K562 (cell line): ENCODE data around the gene MRO. TPM values are rescaled to one million over a fixed set of nuclear protein-coding genes. Genes with fewer than 3 reads are reported as not detected.
A peak's percentile ranks its signal among the peaks of the same experiment; 100 is the strongest.

Experiments
- ATAC-seq: fragments of 200-7000 bp; cut with Tn5 transposase; 3 replicates; pipeline ENCODE4 v1.9.1; 2020; ENCODE audit warnings: moderate library complexity
- BruUV-seq: library from RNA; stranded (reverse); fragments of 400-500 nt; replicated peaks from 2 replicates; lab custom pipeline; 2021; lab: Mats Ljungman, UMichigan
- CTCF ChIA-PET: fragments of 300-600 bp; formaldehyde crosslinking; extraction: SDS; loops from one replicate; lab custom pipeline; 2021; ENCODE audit warnings: low intra/inter-chr PET ratio; lab: Yijun Ruan, JAX
- POLR2A ChIA-PET: fragments of 300-600, 350-650 bp; sonication (Branson Sonifier 250); formaldehyde crosslinking; extraction: SDS; loops from one replicate; lab custom pipeline; 2021; ENCODE audit warnings: antibody characterized with exemption, inconsistent platforms; lab: Yijun Ruan, JAX
- DNase-seq, 4 experiments: peaks; one replicate each; pipeline versions ENCODE4 v3.0.0 to v3.0.0-alpha.2; 2011 to 2018; ENCODE audit warnings: low spot score in 3 of 4, mixed read lengths in 3 of 4; ENCODE audit errors: extremely low read depth in 1 of 4
- FAIRE-seq: peaks from 2 replicates; lab custom pipeline; 2011; peaks lifted over from hg19 to GRCh38; lab: Jason Lieb, UNC
- H2AFZ ChIP-seq: 2 replicates; pipeline ENCODE4 v1.6.0; 2011; ENCODE audit warnings: low read depth, low read length, control low read depth, inconsistent platforms
- H3K27ac ChIP-seq: fragments of 200-600 bp; 3 replicates; pipeline ENCODE4 v1.8.0; 2011; ENCODE audit warnings: low read depth, mild to moderate bottlenecking, control low read depth, inconsistent platforms, low read length, moderate library complexity, mixed read lengths; ENCODE audit errors: extremely low read depth
- H3K27me3 ChIP-seq, 2 experiments: fragments of 300-600 bp in 1 of 2; 2 replicates in 1 of 2; 3 replicates in 1 of 2; pipeline versions ENCODE4 v1.6.0 to v1.8.0; 2011; ENCODE audit warnings: inconsistent platforms in 2 of 2, low read length in 2 of 2, mild to moderate bottlenecking in 1 of 2, mixed read lengths in 1 of 2, moderate library complexity in 1 of 2; ENCODE audit not compliant: control insufficient read depth in 2 of 2, insufficient read depth in 2 of 2
- H3K36me3 ChIP-seq: fragments of 300-600 bp; 3 replicates; pipeline ENCODE4 v1.8.0; 2011; ENCODE audit warnings: mild to moderate bottlenecking, low read length, inconsistent platforms; ENCODE audit not compliant: control insufficient read depth, insufficient read depth
- H3K4me1 ChIP-seq, 2 experiments: fragments of 200-600 bp in 1 of 2; replicated peaks in 1 of 2; 2 replicates in 1 of 2; 3 replicates in 1 of 2; pipeline versions ENCODE4 v1.5.1 to v1.8.0; 2011; ENCODE audit warnings: inconsistent platforms in 2 of 2, low read length in 2 of 2, mild to moderate bottlenecking in 1 of 2, mixed read lengths in 1 of 2, moderate library complexity in 1 of 2; ENCODE audit not compliant: control insufficient read depth in 2 of 2, insufficient read depth in 2 of 2
- H3K4me2 ChIP-seq: 2 replicates; pipeline ENCODE4 v1.6.1; 2011; ENCODE audit warnings: low read length, control low read depth, inconsistent platforms, mixed read lengths; ENCODE audit not compliant: insufficient read depth
- H3K4me3 ChIP-seq: fragments of 200-600 bp; sonication (generic), shearing (Covaris generic); 2 replicates; pipeline ENCODE4 v1.5.1; 2016; ENCODE audit warnings: control low read depth, inconsistent platforms
- H3K79me2 ChIP-seq: fragments of 200-600 bp; 3 replicates; pipeline ENCODE4 v1.8.0; 2011; ENCODE audit warnings: low read length, inconsistent platforms; ENCODE audit not compliant: control insufficient read depth, insufficient read depth
- H3K9ac ChIP-seq, 2 experiments: 2 replicates each; pipeline versions ENCODE4 v1.6.0 to v1.6.1; 2011; ENCODE audit warnings: low read depth in 2 of 2, low read length in 2 of 2, control low read depth in 1 of 2, inconsistent platforms in 1 of 2, mild to moderate bottlenecking in 1 of 2, mixed read lengths in 1 of 2; ENCODE audit not compliant: insufficient read depth in 1 of 2
- H3K9me1 ChIP-seq: one replicate; pipeline ENCODE4 v1.6.0; 2011; ENCODE audit warnings: inconsistent platforms, mild to moderate bottlenecking, low read length, moderate library complexity; ENCODE audit not compliant: control insufficient read depth, insufficient read depth
- H3K9me3 ChIP-seq: replicated peaks from 2 replicates; pipeline ENCODE4 v1.5.1; 2011; ENCODE audit warnings: low read depth, low read length, inconsistent platforms; ENCODE audit not compliant: control insufficient read depth, insufficient read depth
- H4K20me1 ChIP-seq: replicated peaks from 2 replicates; pipeline ENCODE4 v1.6.1; 2011; ENCODE audit warnings: low read length, inconsistent platforms, mixed read lengths; ENCODE audit not compliant: control insufficient read depth, insufficient read depth
- CREB3L1 ChIP-seq: fragments of 450-650 bp; IDR thresholded peaks from 2 replicates; pipeline ENCODE4 v1.6.1; 2014; ENCODE audit warnings: low read depth, mild to moderate bottlenecking, moderate library complexity, borderline replicate concordance
- E2F5 ChIP-seq: sonication (generic); formaldehyde crosslinking; IDR thresholded peaks from 2 replicates; pipeline ENCODE4 v1.8.0; 2022; ENCODE audit warnings: mild to moderate bottlenecking, missing genetic modification reagents
- FOXK1 ChIP-seq: sonication (generic); formaldehyde crosslinking; IDR thresholded peaks from 2 replicates; pipeline ENCODE4 v1.8.0; 2022; ENCODE audit warnings: missing genetic modification reagents, mild to moderate bottlenecking, borderline replicate concordance
- FUS ChIP-seq: fragments of 200-400 bp; formaldehyde crosslinking; optimal IDR thresholded peaks from 2 replicates; pipeline ENCODE3; 2017; ENCODE audit warnings: low read depth, low read length
- GATAD2A ChIP-seq: fragments of 450-650 bp; IDR thresholded peaks from 2 replicates; pipeline ENCODE4 v1.6.1; 2017
- JUNB ChIP-seq: fragments of 450-650 bp; formaldehyde crosslinking; conservative IDR thresholded peaks from 2 replicates; pipeline ENCODE4 v1.4.0; 2020; ENCODE audit warnings: mild to moderate bottlenecking
- MXD1 ChIP-seq: fragments of 250-450 bp; sonication (Bioruptor Pico); IDR thresholded peaks from 2 replicates; pipeline ENCODE4 v1.8.0; 2021; ENCODE audit warnings: borderline replicate concordance, mild to moderate bottlenecking, moderate library complexity; ENCODE audit not compliant: poor library complexity, severe bottlenecking
- NRF1 ChIP-seq, 2 experiments: fragments of 450-650 bp; IDR thresholded peaks in 1 of 2; conservative IDR thresholded peaks in 1 of 2; 2 replicates each; pipeline ENCODE4 v1.6.1; 2014; ENCODE audit warnings: mild to moderate bottlenecking in 2 of 2
- SMARCE1 ChIP-seq: fragments of 450-650 bp; IDR thresholded peaks from 2 replicates; pipeline ENCODE4 v1.7.1; 2016; ENCODE audit warnings: mild to moderate bottlenecking
- SREBF1 ChIP-seq: fragments of 150-350 bp; IDR thresholded peaks from 2 replicates; pipeline ENCODE4 v1.6.1; 2014; ENCODE audit warnings: antibody characterized with exemption, low read depth, low read length, borderline replicate concordance
- TCF7L2 ChIP-seq: fragments of 150-350 bp; IDR thresholded peaks from 2 replicates; pipeline ENCODE4 v1.6.1; 2016; ENCODE audit warnings: low read depth, mild to moderate bottlenecking, low read length, moderate library complexity
- ZC3H11A ChIP-seq: IDR thresholded peaks from 2 replicates; pipeline ENCODE4 v1.6.1; 2012; ENCODE audit warnings: low read depth, low read length, improper control_type of control experiment
- ZEB2 ChIP-seq: fragments of 450-650 bp; IDR thresholded peaks from 2 replicates; pipeline ENCODE4 v1.6.1; 2016
- ZNF780A ChIP-seq: fragments of 250-450 bp; sonication (Bioruptor Pico); IDR thresholded peaks from 2 replicates; pipeline ENCODE4 v1.5.0; 2021; ENCODE audit warnings: mild to moderate bottlenecking
- WGBS: fragments of 100-300 bp; shearing (Covaris generic); methylation state at CpG from one replicate; pipeline ENCODE4 v1.1.6; 2016; ENCODE audit warnings: low coverage, mixed read lengths; ENCODE audit not compliant: insufficient coverage; ENCODE audit errors: missing lambda C conversion rate; 5-methylcytosine and 5-hydroxymethylcytosine counted together
- in situ Hi-C: fragments of 300-500 bp; cut with MboI; formaldehyde crosslinking; loops from 4 replicates; pipeline ENCODE4 v1.15.0; 2018; ENCODE audit warnings: inconsistent platforms, mixed read lengths
- intact Hi-C: fragments of 100-400 bp; cut with micrococcal nuclease; formaldehyde crosslinking; loops from 2 replicates; pipeline ENCODE4 v1.14.2; 2022
- polyA plus RNA-seq, 8 experiments: library from polyadenylated mRNA; depleted of rRNA in 4 of 8; stranded (reverse) in 5 of 8; unstranded in 3 of 8; fragments of >200 nt; fragmentation: Nextera tagmentation in 2 of 8; fragmentation: Illumina TruSeq in 1 of 8; extraction: Ambion mirVana in 2 of 8; extraction: Trizol in 1 of 8; gene quantifications; 2 replicates each; pipeline versions ENCODE4 v1.2.1 to v1.2.3, GENCODE V29; 2011 to 2014; ENCODE audit warnings: inconsistent platforms in 1 of 8, missing spikeins in 1 of 8
- total RNA-seq, 7 experiments: library from RNA; depleted of rRNA in 6 of 7; stranded (reverse); fragments of >200 nt in 6 of 7; fragmentation: Illumina TruSeq in 2 of 7; extraction: Trizol in 2 of 7; gene quantifications; 2 replicates each; pipeline versions ENCODE4 v1.2.1 to v1.2.3, GENCODE V29; 2011 to 2021; ENCODE audit warnings: low replicate concordance in 1 of 7
- TF ChIP-seq, protein P1 (sequence below), 2 experiments: fragments of 150-350 bp in 1 of 2; IDR thresholded peaks; 2 replicates each; pipeline ENCODE4 v1.6.1; 2012 to 2016; ENCODE audit warnings: low read depth in 2 of 2, low read length in 2 of 2, mild to moderate bottlenecking in 1 of 2, moderate library complexity in 1 of 2
- TF ChIP-seq, protein P2 (sequence below): fragments of 450-650 bp; formaldehyde crosslinking; IDR thresholded peaks from 2 replicates; pipeline ENCODE4 v1.4.0; 2020; ENCODE audit warnings: mild to moderate bottlenecking, moderate library complexity

Gene MRO
- total and polyA plus RNA-seq, 9 of the 15 experiments (the other 6 are each of a cell fraction or from before 2014, with no cell fraction given) = 0.06 TPM; not detected in 8

DNA sequence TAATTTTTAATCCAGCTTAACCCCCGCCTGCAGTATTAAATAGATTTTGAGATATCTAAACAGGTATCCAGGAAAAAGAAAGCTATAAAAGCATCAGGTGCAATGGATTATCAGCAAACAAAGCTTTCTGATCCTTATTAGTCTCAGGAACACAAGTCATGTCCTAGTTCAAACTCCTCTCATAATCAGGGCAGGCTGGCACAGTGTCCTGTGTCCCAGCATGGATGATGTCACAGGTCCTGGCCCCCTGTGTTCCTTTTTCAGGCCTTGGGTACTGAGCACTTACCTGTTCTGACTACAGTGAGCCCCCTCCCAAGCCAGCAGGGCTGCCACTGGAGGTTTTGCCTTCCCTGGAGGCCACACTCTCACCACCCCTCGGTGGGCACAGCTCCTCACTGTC is 19.5 kb upstream of the MRO start:
- no TSS peak for BruUV-seq
- Histone ChIP-seq H3K27ac (no peak overlapping the region), H3K79me2 (no peaks in the 10 kb centered on the region), H3K9me1 (no peaks in the 10 kb centered on the region), H3K9ac (no peak overlapping the region), H3K4me3 (no peak overlapping the region), H3K9me3 (no peaks in the 10 kb centered on the region), H3K27me3 (no peaks in the 10 kb centered on the region), H4K20me1 (no peaks in the 10 kb centered on the region), H2AFZ (no peak overlapping the region), H3K4me1 (peaks cover 6 to 17% of the 10 kb centered on the region in 2 experiments; a peak in 4 of 5 replicates), H3K4me2 (peak overlapping the region; percentile 66; the same call in 1 of the 2 replicates), H3K36me3 (no peaks in the 10 kb centered on the region; the same call in 2 of the 3 replicates)
- ATAC-seq (no peak), DNase-seq (no peak), FAIRE-seq (no peak)
- intact Hi-C loops (no loop called here), in situ Hi-C loops (no loop called here)
- 25% methylated on average over 2 of the region's 2 CpGs for WGBS
- CTCF ChIA-PET = no interaction called here
- POLR2A ChIA-PET = no interaction called here
- TF ChIP-seq ZC3H11A (no peak), FUS (no peak), FOXK1 (no peak), TCF7L2 (no peak), CREB3L1 (no peak), GATAD2A (no peak), MXD1 (CRISPR knock-in tag) (no peak), SREBF1 (no peak), ZEB2 (no peak), SMARCE1 (no peak), NRF1 (conservative IDR thresholded peaks at IDR 0.05 in 1 of 2, IDR thresholded peaks at IDR 0.05 in 1 of 2) (no peak), ZNF780A (no peak), JUNB (CRISPR knock-in tag) (no peak), E2F5 (CRISPR knock-in tag) (no peak)
- TF ChIP-seq, protein P1, sequence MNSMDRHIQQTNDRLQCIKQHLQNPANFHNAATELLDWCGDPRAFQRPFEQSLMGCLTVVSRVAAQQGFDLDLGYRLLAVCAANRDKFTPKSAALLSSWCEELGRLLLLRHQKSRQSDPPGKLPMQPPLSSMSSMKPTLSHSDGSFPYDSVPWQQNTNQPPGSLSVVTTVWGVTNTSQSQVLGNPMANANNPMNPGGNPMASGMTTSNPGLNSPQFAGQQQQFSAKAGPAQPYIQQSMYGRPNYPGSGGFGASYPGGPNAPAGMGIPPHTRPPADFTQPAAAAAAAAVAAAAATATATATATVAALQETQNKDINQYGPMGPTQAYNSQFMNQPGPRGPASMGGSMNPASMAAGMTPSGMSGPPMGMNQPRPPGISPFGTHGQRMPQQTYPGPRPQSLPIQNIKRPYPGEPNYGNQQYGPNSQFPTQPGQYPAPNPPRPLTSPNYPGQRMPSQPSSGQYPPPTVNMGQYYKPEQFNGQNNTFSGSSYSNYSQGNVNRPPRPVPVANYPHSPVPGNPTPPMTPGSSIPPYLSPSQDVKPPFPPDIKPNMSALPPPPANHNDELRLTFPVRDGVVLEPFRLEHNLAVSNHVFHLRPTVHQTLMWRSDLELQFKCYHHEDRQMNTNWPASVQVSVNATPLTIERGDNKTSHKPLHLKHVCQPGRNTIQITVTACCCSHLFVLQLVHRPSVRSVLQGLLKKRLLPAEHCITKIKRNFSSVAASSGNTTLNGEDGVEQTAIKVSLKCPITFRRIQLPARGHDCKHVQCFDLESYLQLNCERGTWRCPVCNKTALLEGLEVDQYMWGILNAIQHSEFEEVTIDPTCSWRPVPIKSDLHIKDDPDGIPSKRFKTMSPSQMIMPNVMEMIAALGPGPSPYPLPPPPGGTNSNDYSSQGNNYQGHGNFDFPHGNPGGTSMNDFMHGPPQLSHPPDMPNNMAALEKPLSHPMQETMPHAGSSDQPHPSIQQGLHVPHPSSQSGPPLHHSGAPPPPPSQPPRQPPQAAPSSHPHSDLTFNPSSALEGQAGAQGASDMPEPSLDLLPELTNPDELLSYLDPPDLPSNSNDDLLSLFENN (IDR thresholded peaks at IDR 0.05; ENCODE audit: low read depth in 2 of 2, low read length in 2 of 2) = no peak
- TF ChIP-seq, protein P2, sequence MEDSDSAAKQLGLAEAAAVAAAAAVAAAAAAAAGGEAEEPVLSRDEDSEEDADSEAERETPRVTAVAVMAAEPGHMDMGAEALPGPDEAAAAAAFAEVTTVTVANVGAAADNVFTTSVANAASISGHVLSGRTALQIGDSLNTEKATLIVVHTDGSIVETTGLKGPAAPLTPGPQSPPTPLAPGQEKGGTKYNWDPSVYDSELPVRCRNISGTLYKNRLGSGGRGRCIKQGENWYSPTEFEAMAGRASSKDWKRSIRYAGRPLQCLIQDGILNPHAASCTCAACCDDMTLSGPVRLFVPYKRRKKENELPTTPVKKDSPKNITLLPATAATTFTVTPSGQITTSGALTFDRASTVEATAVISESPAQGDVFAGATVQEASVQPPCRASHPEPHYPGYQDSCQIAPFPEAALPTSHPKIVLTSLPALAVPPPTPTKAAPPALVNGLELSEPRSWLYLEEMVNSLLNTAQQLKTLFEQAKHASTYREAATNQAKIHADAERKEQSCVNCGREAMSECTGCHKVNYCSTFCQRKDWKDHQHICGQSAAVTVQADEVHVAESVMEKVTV (CRISPR knock-in tag) = no peak
